Activated T-helper 17 cell treated with anti-CD3 and anti-CD28 coated beads, Interleukin-2, amount 50 U/mL, for 72 hours (primary cell): Measurements from ENCODE around the gene CFD. TPM values are rescaled to one million over a fixed set of nuclear protein-coding genes. Genes with fewer than 3 reads are reported as not detected.
A peak's percentile ranks its signal among the peaks of the same experiment; 100 is the strongest.
"Not testable (repeated sequence)": the region's sequence is repeated elsewhere in the genome, so short reads cannot be mapped to it uniquely, and the experiment has no call there.

ENCODE experiments used
- ATAC-seq: fragments of 150-1000 bp; cut with Tn5 transposase; replicated peaks from 2 replicates; pipeline ENCODE4 v1.10.0; 2021; ENCODE audit warnings: mild to moderate bottlenecking, moderate library complexity
- H3K27ac Mint-ChIP-seq: one replicate; pipeline ENCODE4 v1.8.0; 2022; ENCODE audit warnings: mixed read lengths
- H3K27me3 Mint-ChIP-seq: one replicate; pipeline ENCODE4 v1.8.0; 2022; ENCODE audit warnings: mixed read lengths
- H3K36me3 Mint-ChIP-seq: one replicate; pipeline ENCODE4 v1.8.0; 2022; ENCODE audit warnings: low read depth, mild to moderate bottlenecking, mixed read lengths
- H3K4me1 Mint-ChIP-seq: one replicate; pipeline ENCODE4 v1.8.0; 2022; ENCODE audit warnings: mixed read lengths
- H3K4me3 Mint-ChIP-seq: one replicate; pipeline ENCODE4 v1.8.0; 2022; ENCODE audit warnings: mild to moderate bottlenecking, mixed read lengths
- H3K9me3 Mint-ChIP-seq: one replicate; pipeline ENCODE4 v1.8.0; 2022; ENCODE audit warnings: mixed read lengths
- total RNA-seq, 2 donors: library from RNA; stranded (reverse); gene quantifications; one replicate each; pipeline ENCODE4 v1.2.3, GENCODE V29; 2022

CFD gene
- total RNA-seq, 2 donors from 2014 or later = 0.40 to 0.89 TPM

DNA sequence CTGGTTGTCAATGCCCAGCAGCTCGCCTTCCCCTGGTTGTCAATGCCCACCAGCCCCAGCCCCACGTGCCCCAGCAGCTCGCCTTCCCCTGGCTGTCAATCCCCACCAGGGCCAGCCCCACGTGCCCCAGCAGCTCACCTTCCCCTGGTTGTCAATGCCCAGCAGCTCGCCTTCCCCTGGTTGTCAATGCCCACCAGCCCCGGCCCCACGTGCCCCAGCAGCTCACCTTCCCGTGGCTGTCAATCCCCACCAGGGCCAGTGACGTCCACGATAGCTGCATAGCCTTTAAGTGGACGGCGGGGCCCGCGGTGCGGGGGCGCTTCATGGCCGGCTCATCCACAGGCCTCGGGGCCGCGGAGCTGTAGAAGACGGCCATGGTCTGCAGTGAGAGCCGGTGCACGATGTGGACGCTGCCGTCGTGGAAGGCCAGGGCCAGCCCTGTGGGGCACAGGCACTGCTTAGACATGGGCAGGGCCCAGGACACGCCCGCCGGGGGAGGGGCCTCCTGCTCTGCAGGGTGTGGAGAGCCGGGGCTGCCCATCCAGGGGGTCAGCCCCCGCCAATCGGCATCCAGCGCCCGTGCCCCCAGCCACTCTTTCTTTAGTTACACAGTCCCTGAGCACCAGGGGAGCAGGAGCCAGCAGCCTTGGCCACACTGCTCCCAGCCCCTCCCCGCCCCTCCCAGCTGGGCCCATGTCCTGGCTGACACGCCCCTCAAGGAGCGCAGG is 20.4 kb downstream of the CFD start:
- no peak overlapping the region for H3K27ac Mint-ChIP-seq
- H3K9me3 Mint-ChIP-seq = no peaks in the 10 kb centered on the region
- ATAC-seq = no peak
- peaks cover 4% of the 10 kb centered on the region for H3K4me1 Mint-ChIP-seq
- H3K27me3 Mint-ChIP-seq = no peaks in the 10 kb centered on the region
- no peak overlapping the region for H3K4me3 Mint-ChIP-seq
- H3K36me3 Mint-ChIP-seq = peaks cover 28% of the 10 kb centered on the region

DNA sequence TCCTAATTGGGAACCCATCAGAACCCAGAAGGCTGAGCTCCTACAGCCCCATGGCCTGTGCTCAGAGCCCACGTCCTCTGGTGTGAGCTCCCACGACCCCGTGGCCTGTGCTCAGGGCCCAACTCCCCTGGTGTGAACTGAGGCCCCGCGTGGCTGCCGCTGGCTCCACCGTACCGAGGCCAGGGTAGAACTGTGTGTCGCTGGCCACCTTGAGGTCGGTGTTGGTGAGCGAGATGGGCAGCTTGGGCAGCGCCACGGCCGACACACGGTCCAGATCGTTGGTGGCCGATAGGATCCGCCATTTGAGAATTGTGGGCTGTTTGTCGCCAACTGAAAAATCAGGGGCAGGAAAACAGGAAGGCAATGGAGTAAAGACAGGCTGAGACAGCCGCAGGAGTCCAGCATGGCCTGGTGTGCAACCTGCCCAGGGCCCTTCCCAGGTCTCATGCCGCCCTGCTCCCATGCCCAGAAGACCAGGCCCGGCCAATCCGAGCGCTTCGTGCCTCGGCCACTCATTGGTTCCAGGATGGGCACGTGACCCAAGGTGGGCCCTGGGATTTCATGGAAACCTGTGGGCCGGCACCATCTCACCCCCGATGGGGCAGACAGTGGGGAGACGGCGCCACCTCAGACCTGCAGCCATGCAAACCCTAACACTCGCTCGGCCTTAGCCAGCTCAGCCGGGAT is 22.1 kb downstream of the CFD start:
- Mint-ChIP-seq H3K4me3 (no peak overlapping the region), H3K27me3 (no peaks in the 10 kb centered on the region), H3K36me3 (peaks cover 31% of the 10 kb centered on the region), H3K4me1 (peaks cover 4% of the 10 kb centered on the region), H3K27ac (no peak overlapping the region), H3K9me3 (no peaks in the 10 kb centered on the region)
- ATAC-seq = no peak

DNA sequence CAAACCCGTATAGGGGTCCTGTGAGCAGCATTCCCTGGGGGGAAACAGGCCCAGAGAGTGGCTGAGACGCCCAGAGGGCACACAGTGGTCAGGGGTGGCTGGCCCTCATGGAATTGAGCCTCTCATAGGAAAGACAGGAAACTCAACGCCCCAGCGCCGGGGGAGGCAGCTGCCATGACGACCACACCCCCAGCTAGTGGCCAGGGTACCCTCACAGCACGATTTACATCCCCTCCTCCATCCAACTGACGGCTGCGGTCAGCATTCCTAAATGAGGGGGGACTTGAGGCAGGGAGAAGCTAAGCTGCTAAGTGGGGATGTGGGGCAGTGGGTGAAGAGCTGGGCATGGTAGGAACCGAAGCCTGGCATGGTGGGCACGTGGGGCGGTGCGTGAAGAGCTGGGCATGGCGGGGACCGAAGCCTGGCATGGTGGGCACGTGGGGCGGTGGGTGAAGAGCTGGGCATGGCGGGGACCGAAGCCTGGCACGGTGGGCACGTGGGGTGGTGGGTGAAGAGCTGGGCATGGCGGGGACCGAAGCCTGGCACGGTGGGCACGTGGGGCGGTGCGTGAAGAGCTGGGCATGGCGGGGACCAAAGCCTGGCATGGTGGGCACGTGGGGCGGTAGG is 23.5 kb downstream of the CFD start:
- Mint-ChIP-seq H3K36me3 (peaks cover 45% of the 10 kb centered on the region), H3K4me1 (peaks cover 4% of the 10 kb centered on the region), H3K4me3 (no peak overlapping the region), H3K9me3 (no peaks in the 10 kb centered on the region), H3K27me3 (no peaks in the 10 kb centered on the region), H3K27ac (no peak overlapping the region)
- no peak for ATAC-seq

GRCh38 chr19:883661-884211 is 24.3 kb downstream of the CFD start:
- no peaks in the 10 kb centered on the region for H3K9me3 Mint-ChIP-seq
- no peak for ATAC-seq
- peaks cover 4% of the 10 kb centered on the region for H3K4me1 Mint-ChIP-seq
- peaks cover 48% of the 10 kb centered on the region for H3K36me3 Mint-ChIP-seq
- no peak overlapping the region for H3K27ac Mint-ChIP-seq
- H3K27me3 Mint-ChIP-seq = no peaks in the 10 kb centered on the region
- H3K4me3 Mint-ChIP-seq = no peak overlapping the region

GRCh38 chr19:884420-885211 is 25.2 kb downstream of the CFD start:
- no peaks in the 10 kb centered on the region for H3K9me3 Mint-ChIP-seq
- ATAC-seq = no peak
- H3K36me3 Mint-ChIP-seq = peaks cover 55% of the 10 kb centered on the region
- H3K27ac Mint-ChIP-seq = no peak overlapping the region
- no peaks in the 10 kb centered on the region for H3K27me3 Mint-ChIP-seq
- no peak overlapping the region for H3K4me3 Mint-ChIP-seq
- no peaks in the 10 kb centered on the region for H3K4me1 Mint-ChIP-seq

GRCh38 chr19:885536-886224 is 26.2 kb downstream of the CFD start:
- ATAC-seq = no peak
- no peak overlapping the region for H3K4me3 Mint-ChIP-seq
- peaks cover 56% of the 10 kb centered on the region for H3K36me3 Mint-ChIP-seq
- H3K9me3 Mint-ChIP-seq = no peaks in the 10 kb centered on the region
- no peak overlapping the region for H3K27ac Mint-ChIP-seq
- H3K27me3 Mint-ChIP-seq = no peaks in the 10 kb centered on the region
- H3K4me1 Mint-ChIP-seq = no peaks in the 10 kb centered on the region

DNA sequence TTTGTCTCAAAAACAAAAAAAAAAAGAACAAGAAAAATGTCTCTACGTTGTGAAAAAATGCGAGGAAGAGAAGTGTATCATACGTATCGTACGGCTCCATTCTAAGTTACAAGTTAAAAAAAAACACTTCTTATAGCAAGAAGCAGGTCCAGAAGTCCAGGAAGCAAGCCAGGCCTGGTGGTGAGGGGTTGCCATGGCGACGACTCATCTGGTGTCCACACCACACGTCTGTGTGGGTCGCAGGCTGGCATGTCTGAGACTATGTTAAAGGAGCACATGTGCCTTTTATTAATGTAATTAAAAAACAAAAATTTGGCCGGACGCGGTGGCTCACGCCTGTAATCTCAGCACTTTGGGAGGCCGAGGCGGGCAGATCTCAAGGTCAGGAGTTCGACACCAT is 27.6 kb downstream of the CFD start:
- H3K4me3 Mint-ChIP-seq = no peak overlapping the region
- no peaks in the 10 kb centered on the region for H3K9me3 Mint-ChIP-seq
- ATAC-seq = no peak
- no peaks in the 10 kb centered on the region for H3K4me1 Mint-ChIP-seq
- H3K27ac Mint-ChIP-seq = no peak overlapping the region
- H3K27me3 Mint-ChIP-seq = no peaks in the 10 kb centered on the region
- H3K36me3 Mint-ChIP-seq = peaks cover 47% of the 10 kb centered on the region

GRCh38 chr19:887599-887998 is 28.1 kb downstream of the CFD start:
- H3K4me1 Mint-ChIP-seq = no peaks in the 10 kb centered on the region
- H3K4me3 Mint-ChIP-seq = peak overlapping the region; percentile 6
- H3K27ac Mint-ChIP-seq = no peak overlapping the region
- H3K36me3 Mint-ChIP-seq = peaks cover 42% of the 10 kb centered on the region
- H3K9me3 Mint-ChIP-seq = no peaks in the 10 kb centered on the region
- no peak for ATAC-seq
- H3K27me3 Mint-ChIP-seq = no peaks in the 10 kb centered on the region

DNA sequence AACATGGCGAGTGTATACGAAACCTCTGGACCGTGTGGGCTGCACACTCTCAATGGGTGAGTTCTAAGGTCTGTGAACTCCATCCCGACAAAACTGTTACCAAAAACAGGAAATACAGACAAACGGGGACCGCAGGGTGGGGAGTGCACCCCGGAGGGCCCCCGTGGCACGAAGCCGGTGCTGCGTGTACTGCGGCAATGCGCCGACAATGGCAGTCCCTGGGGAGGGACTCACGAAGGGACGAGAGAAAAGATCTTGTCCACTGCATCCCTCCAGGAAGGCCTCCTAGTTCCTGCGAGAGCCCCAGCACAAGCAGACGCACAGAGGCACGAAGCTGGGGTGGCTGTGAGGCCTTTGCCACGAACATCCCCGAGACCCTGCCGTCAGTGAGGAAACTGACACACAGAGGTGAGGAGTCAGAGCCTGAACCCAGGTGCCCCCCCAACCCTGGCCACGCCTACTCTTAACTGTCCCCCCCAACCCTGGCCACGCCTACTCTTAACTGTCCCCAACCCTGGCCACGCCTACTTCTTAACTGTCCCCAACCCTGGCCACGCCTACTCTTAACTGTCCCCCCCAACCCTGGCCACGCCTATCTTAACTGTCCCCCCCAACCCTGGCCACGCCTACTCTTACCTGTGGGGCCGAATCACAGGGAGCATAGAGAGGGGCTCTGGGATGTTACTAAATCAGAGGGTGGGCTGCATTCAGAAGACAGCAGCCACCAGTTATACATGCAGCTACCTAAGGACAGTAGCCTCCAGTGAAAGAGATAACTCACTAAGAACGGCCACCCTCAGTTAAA is 29.3 kb downstream of the CFD start:
- no peaks in the 10 kb centered on the region for H3K27me3 Mint-ChIP-seq
- H3K9me3 Mint-ChIP-seq = no peaks in the 10 kb centered on the region
- ATAC-seq = peak; percentile 17
- peak overlapping the region; percentile 31 for H3K4me3 Mint-ChIP-seq
- peak overlapping the region; percentile 25 for H3K27ac Mint-ChIP-seq
- H3K36me3 Mint-ChIP-seq = peaks cover 45% of the 10 kb centered on the region
- H3K4me1 Mint-ChIP-seq = peaks cover 5% of the 10 kb centered on the region

GRCh38 chr19:889662-890295 is 30.3 kb downstream of the CFD start:
- no peak overlapping the region for H3K4me3 Mint-ChIP-seq

GRCh38 chr19:890831-891230 is 31.4 kb downstream of the CFD start:
- Mint-ChIP-seq H3K4me1 (peaks cover 5% of the 10 kb centered on the region), H3K4me3 (peak overlapping the region; percentile 66), H3K9me3 (no peaks in the 10 kb centered on the region), H3K27ac (peak overlapping the region; percentile 30), H3K36me3 (peaks cover 33% of the 10 kb centered on the region), H3K27me3 (no peaks in the 10 kb centered on the region)
- no peak for ATAC-seq

More at GRCh38 chr19:889662-890295, 30.3 kb downstream of the CFD start:
- H3K36me3 Mint-ChIP-seq = peaks cover 42% of the 10 kb centered on the region
- no peaks in the 10 kb centered on the region for H3K27me3 Mint-ChIP-seq
- ATAC-seq = no peak
- H3K27ac Mint-ChIP-seq = no peak overlapping the region
- H3K4me1 Mint-ChIP-seq = peaks cover 5% of the 10 kb centered on the region
- H3K9me3 Mint-ChIP-seq = no peaks in the 10 kb centered on the region

GRCh38 chr19:891421-892200 is 32.1 kb downstream of the CFD start:
- Mint-ChIP-seq H3K36me3 (peaks cover 38% of the 10 kb centered on the region), H3K27ac (peak overlapping the region; percentile 99), H3K4me3 (peak overlapping the region; percentile 85)
- H3K9me3 Mint-ChIP-seq, ATAC-seq, H3K27me3 Mint-ChIP-seq, H3K4me1 Mint-ChIP-seq: not testable (repeated sequence)
